ENCODE results near the gene KDM1B. TPM values are rescaled to one million over a fixed set of nuclear protein-coding genes. Genes with fewer than 3 reads are reported as not detected.
A peak's percentile ranks its signal among the peaks of the same experiment; 100 is the strongest.

The KDM1B gene
- total RNA-seq, 2 donors from 2014 or later, result 28.4 to 43.5 TPM

- H3K36me3 ChIP-seq, result no peaks in the 10 kb centered on the region
- no peak overlapping the region for H3K4me3 ChIP-seq
- DNase-seq, result no peak
- no peak for TF ChIP-seq CTCF (IDR thresholded peaks at IDR 0.05)
- H3K27me3 ChIP-seq, result no peaks in the 10 kb centered on the region
- no peak overlapping the region for H3K9ac ChIP-seq (ENCODE audit: low read depth in 2 of 2, low read length in 2 of 2)
- intact Hi-C loops (cut with DNase I), result no loop called here
- no peaks in the 10 kb centered on the region for H3K9me3 ChIP-seq
- peak overlapping the region; percentile 58 for H3K27ac ChIP-seq
- H3K4me1 ChIP-seq, result peaks cover 4% of the 10 kb centered on the region
Measured at GRCh38 chr6:18244251-18244650, 89.0 kb downstream of the KDM1B start.

- Histone ChIP-seq H3K9ac (ENCODE audit: low read depth in 2 of 2, low read length in 2 of 2) (no peak overlapping the region), H3K4me1 (peaks cover 4% of the 10 kb centered on the region), H3K27me3 (no peaks in the 10 kb centered on the region), H3K4me3 (no peak overlapping the region), H3K27ac (peak overlapping the region; percentile 58), H3K36me3 (no peaks in the 10 kb centered on the region), H3K9me3 (no peaks in the 10 kb centered on the region)
- intact Hi-C loops (cut with DNase I), result no loop called here
- no peak for DNase-seq
- no peak for TF ChIP-seq CTCF (IDR thresholded peaks at IDR 0.05)
Measured at GRCh38 chr6:18245079-18245478, 89.9 kb downstream of the KDM1B start.

- intact Hi-C loops (cut with DNase I), result no loop called here
- no peak for TF ChIP-seq CTCF (IDR thresholded peaks at IDR 0.05)
- Histone ChIP-seq H3K9ac (ENCODE audit: low read depth in 2 of 2, low read length in 2 of 2) (no peak overlapping the region), H3K27me3 (no peaks in the 10 kb centered on the region), H3K4me1 (peaks cover 4% of the 10 kb centered on the region), H3K4me3 (no peak overlapping the region), H3K36me3 (no peaks in the 10 kb centered on the region), H3K27ac (peak overlapping the region; percentile 58), H3K9me3 (no peaks in the 10 kb centered on the region)
- DNase-seq, result no peak
Measured at GRCh38 chr6:18245642-18246041, 90.4 kb downstream of the KDM1B start.

- Histone ChIP-seq H3K27ac (peak overlapping the region; percentile 58), H3K9me3 (no peaks in the 10 kb centered on the region), H3K27me3 (no peaks in the 10 kb centered on the region), H3K4me1 (peaks cover 4% of the 10 kb centered on the region), H3K36me3 (no peaks in the 10 kb centered on the region), H3K9ac (ENCODE audit: low read depth in 2 of 2, low read length in 2 of 2) (no peak overlapping the region), H3K4me3 (no peak overlapping the region)
- no peak for DNase-seq
- no peak for TF ChIP-seq CTCF (IDR thresholded peaks at IDR 0.05)
- intact Hi-C loops (cut with DNase I), result no loop called here
Measured at GRCh38 chr6:18246205-18246604, 91.0 kb downstream of the KDM1B start.

GRCh38 chr6:18247002-18247401, 91.8 kb downstream of the KDM1B start:
- Histone ChIP-seq H3K9ac (ENCODE audit: low read depth in 2 of 2, low read length in 2 of 2) (no peak overlapping the region), H3K9me3 (no peaks in the 10 kb centered on the region), H3K36me3 (no peaks in the 10 kb centered on the region), H3K4me3 (no peak overlapping the region), H3K27me3 (no peaks in the 10 kb centered on the region), H3K4me1 (peaks cover 4% of the 10 kb centered on the region), H3K27ac (peak overlapping the region; percentile 50)
- intact Hi-C loops (cut with DNase I), result no loop called here
- no peak for DNase-seq
- no peak for TF ChIP-seq CTCF (IDR thresholded peaks at IDR 0.05)

GRCh38 chr6:18248698-18249097, 93.5 kb downstream of the KDM1B start:
- Histone ChIP-seq H3K36me3 (no peaks in the 10 kb centered on the region), H3K27me3 (no peaks in the 10 kb centered on the region), H3K4me3 (no peak overlapping the region), H3K4me1 (peaks cover 4% of the 10 kb centered on the region), H3K9me3 (no peaks in the 10 kb centered on the region), H3K27ac (no peak overlapping the region), H3K9ac (ENCODE audit: low read depth in 2 of 2, low read length in 2 of 2) (no peak overlapping the region)
- intact Hi-C loops (cut with DNase I), result no loop called here
- DNase-seq, result no peak
- TF ChIP-seq CTCF (IDR thresholded peaks at IDR 0.05), result no peak

All from colonic mucosa (tissue), 4 donors.